Measurements from ENCODE around the gene SARM1. TPM values are rescaled to one million over a fixed set of nuclear protein-coding genes. Genes with fewer than 3 reads are reported as not detected.

SARM1 gene
- total RNA-seq, 2 donors from 2014 or later, result 1.3 to 2.0 TPM

DNA sequence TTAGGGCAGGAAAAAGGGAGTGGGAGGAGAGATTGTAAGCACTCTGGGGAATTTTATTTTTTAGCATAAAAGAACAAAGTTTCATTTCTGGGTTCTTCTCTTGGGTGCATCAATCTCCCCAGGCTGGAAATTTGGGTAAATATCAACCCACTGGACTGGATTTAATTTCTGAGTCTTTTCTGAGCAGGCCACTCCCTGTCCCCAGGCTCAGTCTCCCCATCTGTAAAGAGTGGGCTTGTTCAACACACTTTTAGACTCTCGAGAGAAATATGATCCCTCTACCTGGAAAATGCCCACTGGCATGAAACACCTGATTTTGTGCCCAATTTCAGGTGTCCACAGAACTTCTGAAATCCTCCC, 770 bp upstream of the SARM1 start:
- peaks cover 44% of the 10 kb centered on the region for H3K27me3 Mint-ChIP-seq (ENCODE audit: insufficient read depth)
- H3K27me3 ChIP-seq (ENCODE audit: control insufficient read depth, insufficient read depth, low read length, poor library complexity, severe bottlenecking), result peaks cover 51% of the 10 kb centered on the region
- H3K4me1 ChIP-seq (ENCODE audit: control insufficient read depth, insufficient read depth, low read length), result peaks cover 12% of the 10 kb centered on the region
- no peak overlapping the region for H3K27ac ChIP-seq (ENCODE audit: low read depth, low read length)
- H3K4me3 ChIP-seq (ENCODE audit: low read length), result peak overlapping the region; percentile 65
- H3K36me3 Mint-ChIP-seq (ENCODE audit: low read depth), result peaks cover 4% of the 10 kb centered on the region
- H3K9me3 ChIP-seq (ENCODE audit: control insufficient read depth, low read length), result no peaks in the 10 kb centered on the region
- DNase-seq, result no peak
- TF ChIP-seq, protein P1, sequence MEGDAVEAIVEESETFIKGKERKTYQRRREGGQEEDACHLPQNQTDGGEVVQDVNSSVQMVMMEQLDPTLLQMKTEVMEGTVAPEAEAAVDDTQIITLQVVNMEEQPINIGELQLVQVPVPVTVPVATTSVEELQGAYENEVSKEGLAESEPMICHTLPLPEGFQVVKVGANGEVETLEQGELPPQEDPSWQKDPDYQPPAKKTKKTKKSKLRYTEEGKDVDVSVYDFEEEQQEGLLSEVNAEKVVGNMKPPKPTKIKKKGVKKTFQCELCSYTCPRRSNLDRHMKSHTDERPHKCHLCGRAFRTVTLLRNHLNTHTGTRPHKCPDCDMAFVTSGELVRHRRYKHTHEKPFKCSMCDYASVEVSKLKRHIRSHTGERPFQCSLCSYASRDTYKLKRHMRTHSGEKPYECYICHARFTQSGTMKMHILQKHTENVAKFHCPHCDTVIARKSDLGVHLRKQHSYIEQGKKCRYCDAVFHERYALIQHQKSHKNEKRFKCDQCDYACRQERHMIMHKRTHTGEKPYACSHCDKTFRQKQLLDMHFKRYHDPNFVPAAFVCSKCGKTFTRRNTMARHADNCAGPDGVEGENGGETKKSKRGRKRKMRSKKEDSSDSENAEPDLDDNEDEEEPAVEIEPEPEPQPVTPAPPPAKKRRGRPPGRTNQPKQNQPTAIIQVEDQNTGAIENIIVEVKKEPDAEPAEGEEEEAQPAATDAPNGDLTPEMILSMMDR (conservative IDR thresholded peaks at IDR 0.05), result no peak
- peak overlapping the region; percentile 98 for H3K27ac Mint-ChIP-seq
- H3K36me3 ChIP-seq (ENCODE audit: control insufficient read depth, insufficient read depth, low read length), result no peaks in the 10 kb centered on the region
- no peak overlapping the region for H3K9ac ChIP-seq (ENCODE audit: extremely low read depth, low read length, poor library complexity, severe bottlenecking)
- peak overlapping the region; percentile 51 for H3K4me3 Mint-ChIP-seq
- 79 to 100% methylated on average over 1 of the region's 1 CpG for WGBS, 2 experiments (ENCODE audit: insufficient coverage in 1 of 2, insufficient read length in 1 of 2)
- H3K4me1 Mint-ChIP-seq, result peaks cover 17% of the 10 kb centered on the region
- H3K9me3 Mint-ChIP-seq, result no peaks in the 10 kb centered on the region

GRCh38 chr17:28372203-28372944, 880 bp downstream of the SARM1 start:
- no peaks in the 10 kb centered on the region for H3K36me3 ChIP-seq (ENCODE audit: control insufficient read depth, insufficient read depth, low read length)
- Mint-ChIP-seq H3K27ac (no peak overlapping the region), H3K4me1 (peaks cover 17% of the 10 kb centered on the region), H3K27me3 (ENCODE audit: insufficient read depth) (peaks cover 56% of the 10 kb centered on the region), H3K36me3 (ENCODE audit: low read depth) (no peaks in the 10 kb centered on the region), H3K9me3 (no peaks in the 10 kb centered on the region), H3K4me3 (peak overlapping the region; percentile 51)
- no peak overlapping the region for H3K9ac ChIP-seq (ENCODE audit: extremely low read depth, low read length, poor library complexity, severe bottlenecking)
- H3K4me1 ChIP-seq (ENCODE audit: control insufficient read depth, insufficient read depth, low read length), result peaks cover 12% of the 10 kb centered on the region
- H3K27ac ChIP-seq (ENCODE audit: low read depth, low read length), result peak overlapping the region; percentile 87
- H3K27me3 ChIP-seq (ENCODE audit: control insufficient read depth, insufficient read depth, low read length, poor library complexity, severe bottlenecking), result peaks cover 42% of the 10 kb centered on the region
- TF ChIP-seq, protein P1 (conservative IDR thresholded peaks at IDR 0.05), result no peak
- no peaks in the 10 kb centered on the region for H3K9me3 ChIP-seq (ENCODE audit: control insufficient read depth, low read length)
- no peak for DNase-seq
- WGBS, 2 experiments (ENCODE audit: insufficient coverage in 1 of 2, insufficient read length in 1 of 2), result 16 to 33% methylated on average over 12 to 52 of the region's 53 CpGs
- peak overlapping the region; percentile 65 for H3K4me3 ChIP-seq (ENCODE audit: low read length)

DNA sequence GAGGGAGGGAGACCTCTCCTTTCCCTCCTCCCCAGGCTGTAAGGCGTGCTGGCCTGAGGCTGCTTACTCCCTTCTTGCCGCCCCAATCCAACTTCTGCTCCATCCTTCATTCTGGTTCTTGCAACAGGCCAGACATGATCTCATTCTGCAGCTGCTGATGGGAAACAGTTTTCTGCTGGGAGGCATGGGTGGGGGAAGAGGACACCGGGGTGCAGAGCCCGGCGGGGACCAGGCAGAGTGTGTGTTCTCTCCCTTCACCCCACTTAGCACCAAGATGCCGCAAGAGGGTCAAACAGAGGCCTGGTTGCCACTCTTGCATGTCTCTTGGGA, 1.4 kb downstream of the SARM1 start:
- peaks cover 12% of the 10 kb centered on the region for H3K4me1 ChIP-seq (ENCODE audit: control insufficient read depth, insufficient read depth, low read length)
- 89% methylated on average over 6 of the region's 6 CpGs; no CpG with 5 or more reads in 1 of the 2 experiments for WGBS, 2 experiments (ENCODE audit: insufficient coverage in 1 of 2, insufficient read length in 1 of 2)

More for the DNA sequence above, 1.4 kb downstream of the SARM1 start:
- H3K36me3 ChIP-seq (ENCODE audit: control insufficient read depth, insufficient read depth, low read length), result no peaks in the 10 kb centered on the region
- H3K27ac Mint-ChIP-seq, result no peak overlapping the region
- no peak overlapping the region for H3K4me3 ChIP-seq (ENCODE audit: low read length)
- H3K36me3 Mint-ChIP-seq (ENCODE audit: low read depth), result no peaks in the 10 kb centered on the region
- H3K4me3 Mint-ChIP-seq, result peak overlapping the region; percentile 51
- H3K4me1 Mint-ChIP-seq, result peaks cover 17% of the 10 kb centered on the region
- no peak for DNase-seq
- no peaks in the 10 kb centered on the region for H3K9me3 ChIP-seq (ENCODE audit: control insufficient read depth, low read length)
- H3K9ac ChIP-seq (ENCODE audit: extremely low read depth, low read length, poor library complexity, severe bottlenecking), result no peak overlapping the region
- peaks cover 43% of the 10 kb centered on the region for H3K27me3 ChIP-seq (ENCODE audit: control insufficient read depth, insufficient read depth, low read length, poor library complexity, severe bottlenecking)
- H3K27ac ChIP-seq (ENCODE audit: low read depth, low read length), result no peak overlapping the region
- H3K9me3 Mint-ChIP-seq, result no peaks in the 10 kb centered on the region
- TF ChIP-seq, protein P1 (conservative IDR thresholded peaks at IDR 0.05), result no peak
- peaks cover 60% of the 10 kb centered on the region for H3K27me3 Mint-ChIP-seq (ENCODE audit: insufficient read depth)
